DMS53 treated with DMSO at 0.1 percent for 48 hours (cell line): Measurements from ENCODE around the gene SAMD9L.
A peak's percentile ranks its signal among the peaks of the same experiment; 100 is the strongest.

ENCODE experiments used
- DNase-seq: peaks from one replicate; lab custom pipeline; 2025; ENCODE audit not compliant: unreplicated experiment; lab: John Stamatoyannopoulos, UW

The SAMD9L gene

DNA sequence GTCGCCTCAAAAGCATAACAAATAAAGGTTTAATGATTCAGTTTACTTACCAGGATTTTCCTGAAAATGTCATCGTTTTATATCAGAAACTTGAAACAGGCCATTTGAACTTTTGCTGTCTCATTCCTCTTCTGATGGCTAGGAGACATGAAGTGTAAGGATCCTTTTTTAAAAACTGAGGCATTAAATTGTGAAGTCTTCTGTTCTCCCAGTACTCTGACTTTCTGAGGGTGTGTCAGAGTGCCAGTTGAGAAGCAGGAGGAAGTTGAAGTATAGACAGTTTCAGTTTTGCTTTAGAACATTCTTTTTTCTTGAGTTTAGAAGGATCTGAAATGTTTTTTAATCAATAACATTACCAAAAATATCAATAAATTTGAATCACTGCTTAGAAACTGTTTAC, at the start of gene SAMD9L:
SAMD9L (minus strand) TSS at position 242 of the 400 bp plus-strand sequence. CDS start 12,414 bp downstream, outside the sequence.
- peak; percentile 16 for DNase-seq

DNA sequence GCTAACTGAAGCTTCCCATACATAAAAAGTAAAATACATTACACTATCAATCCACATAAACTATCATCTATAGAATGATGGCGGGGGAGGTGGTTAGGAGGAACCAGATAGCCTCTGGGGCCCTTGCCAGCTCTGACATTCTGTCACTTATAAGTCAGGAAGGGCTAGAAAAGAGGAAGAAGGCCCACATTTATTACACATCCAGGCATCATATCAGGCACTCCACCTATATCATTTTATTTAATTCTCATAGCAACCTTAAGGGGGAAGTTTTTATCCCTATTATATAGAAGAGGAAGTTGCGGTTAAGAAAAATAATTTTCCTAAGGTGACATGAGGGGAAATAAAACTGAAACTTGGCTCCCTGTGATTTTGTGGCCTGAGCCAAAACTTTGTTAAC, 48.2 kb upstream of the SAMD9L start:
- no peak for DNase-seq

DNA sequence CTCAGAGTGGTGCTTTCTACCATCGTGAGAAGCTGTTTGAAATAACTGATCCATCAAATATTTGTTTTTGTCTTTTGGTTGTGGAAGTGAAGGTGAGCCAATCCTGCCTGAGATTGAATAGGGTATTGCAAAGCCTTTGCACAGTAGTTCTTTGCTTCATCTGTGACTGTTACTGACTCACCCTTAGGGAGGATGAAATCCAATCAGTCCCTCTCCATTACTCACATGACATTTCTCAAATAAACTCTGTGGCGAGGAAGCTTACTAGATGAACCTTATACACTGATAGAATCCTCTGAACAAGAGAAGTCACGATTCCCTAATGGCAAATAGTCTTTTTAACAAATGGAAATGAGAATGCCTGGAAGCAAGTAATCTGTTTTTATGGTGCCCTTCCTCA, 46.2 kb upstream of the SAMD9L start:
- DNase-seq, result peak; percentile 68

DNA sequence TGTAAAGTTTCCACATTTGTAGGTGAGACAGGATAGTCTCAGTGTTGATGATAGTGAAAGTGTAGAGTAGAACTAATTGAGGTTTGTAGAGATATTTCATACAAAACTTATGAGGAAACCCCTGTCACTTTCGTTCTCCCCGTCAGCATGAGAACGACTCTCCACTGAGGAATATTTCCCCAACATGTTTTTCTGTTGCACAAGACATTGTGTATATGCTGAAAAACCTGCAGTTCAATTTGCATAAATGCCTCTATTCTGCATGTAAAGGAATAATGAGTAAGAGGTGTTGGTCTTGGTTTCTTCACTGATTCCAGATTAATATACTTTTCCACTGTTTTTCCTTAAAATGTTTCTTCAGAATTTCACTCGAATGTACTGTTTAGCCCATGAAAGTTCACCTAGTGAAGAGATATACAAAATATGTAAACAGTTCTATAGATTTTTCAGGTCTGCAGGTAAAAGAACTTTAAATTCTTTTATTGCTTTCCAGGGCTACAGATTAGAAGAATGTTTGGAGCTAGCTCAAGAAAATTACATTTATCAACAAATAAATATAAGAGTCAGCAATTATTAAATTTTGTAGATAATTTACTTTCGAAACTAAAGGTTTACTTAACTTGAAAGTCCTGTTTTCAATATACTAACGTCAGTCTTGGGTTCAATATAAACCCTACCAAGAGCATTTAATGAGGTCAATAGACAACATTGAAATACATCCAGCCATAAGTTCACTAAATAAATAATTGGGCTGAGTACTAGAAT, 40.9 kb upstream of the SAMD9L start:
- no peak for DNase-seq

DNA sequence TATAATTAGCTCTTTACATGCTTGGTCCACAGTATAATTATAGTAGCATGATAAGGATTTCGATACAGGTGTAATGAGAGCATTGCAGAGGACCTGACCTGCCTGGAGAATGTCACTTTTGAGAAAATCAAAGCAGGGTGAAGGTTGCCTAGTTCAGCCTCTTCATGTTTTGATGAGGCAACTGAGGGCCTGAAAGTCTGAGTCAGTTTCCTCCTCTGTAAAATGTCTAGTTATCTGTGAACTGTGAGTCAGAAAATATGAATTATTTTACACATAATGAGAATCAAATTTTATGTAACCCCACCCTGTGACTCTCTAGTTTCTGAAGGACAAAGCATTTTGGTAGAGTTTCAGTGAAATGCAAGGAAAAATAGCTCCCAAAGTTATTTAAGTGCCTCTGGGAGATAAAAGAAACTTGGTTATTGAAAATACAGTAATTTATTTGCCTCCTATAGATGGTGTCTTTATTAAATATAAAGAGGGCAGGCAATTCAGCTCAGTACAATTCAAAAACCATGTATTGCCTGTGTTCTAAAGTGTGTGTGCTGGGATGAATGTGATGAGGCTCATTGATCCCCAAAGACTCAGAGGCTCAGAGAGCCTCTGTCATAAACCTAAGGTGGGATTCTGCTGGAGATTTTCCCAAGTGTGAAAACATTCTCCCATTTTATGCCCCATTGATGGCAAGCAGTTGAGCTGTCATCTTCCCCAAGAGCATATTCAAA, 37.3 kb upstream of the SAMD9L start:
- no peak for DNase-seq

DNA sequence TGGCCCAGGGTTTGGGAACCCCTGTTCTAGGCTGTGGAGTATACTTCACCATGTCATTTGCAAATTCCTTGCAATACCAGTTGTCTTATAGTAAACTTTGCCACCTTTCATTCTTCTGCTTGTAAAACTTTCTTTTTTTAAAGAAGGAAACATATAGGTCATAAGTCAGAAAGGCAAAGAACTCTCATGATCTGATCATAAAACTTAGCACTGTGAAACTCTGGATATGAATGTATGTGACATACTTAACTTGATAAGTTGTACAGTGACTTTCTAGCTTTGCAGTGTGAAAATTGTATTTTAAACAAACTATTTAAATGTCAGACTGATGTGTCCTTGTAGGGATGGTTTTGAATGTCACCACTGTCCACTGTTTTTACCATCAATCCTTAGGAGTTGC, 31.0 kb upstream of the SAMD9L start:
- DNase-seq, result no peak

DNA sequence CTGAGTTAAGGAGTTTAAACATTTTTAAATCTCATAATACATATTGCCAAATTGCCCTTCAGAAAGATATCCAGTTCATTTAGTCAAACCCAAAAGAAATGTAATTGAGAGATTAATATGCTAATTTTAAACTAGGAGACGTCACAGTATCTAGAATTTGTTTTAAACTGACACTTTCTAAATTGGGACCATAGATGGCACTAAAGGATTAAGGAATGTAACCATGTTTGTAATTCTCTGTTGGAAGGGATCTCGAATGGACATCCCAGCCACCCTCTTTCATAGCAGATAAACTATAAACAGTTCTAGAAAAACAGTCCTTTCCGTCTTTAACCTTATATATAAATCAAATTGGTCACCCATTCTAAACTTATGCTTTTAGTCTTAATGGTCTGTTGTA, 30.0 kb upstream of the SAMD9L start:
- DNase-seq, result peak; percentile 69

DNA sequence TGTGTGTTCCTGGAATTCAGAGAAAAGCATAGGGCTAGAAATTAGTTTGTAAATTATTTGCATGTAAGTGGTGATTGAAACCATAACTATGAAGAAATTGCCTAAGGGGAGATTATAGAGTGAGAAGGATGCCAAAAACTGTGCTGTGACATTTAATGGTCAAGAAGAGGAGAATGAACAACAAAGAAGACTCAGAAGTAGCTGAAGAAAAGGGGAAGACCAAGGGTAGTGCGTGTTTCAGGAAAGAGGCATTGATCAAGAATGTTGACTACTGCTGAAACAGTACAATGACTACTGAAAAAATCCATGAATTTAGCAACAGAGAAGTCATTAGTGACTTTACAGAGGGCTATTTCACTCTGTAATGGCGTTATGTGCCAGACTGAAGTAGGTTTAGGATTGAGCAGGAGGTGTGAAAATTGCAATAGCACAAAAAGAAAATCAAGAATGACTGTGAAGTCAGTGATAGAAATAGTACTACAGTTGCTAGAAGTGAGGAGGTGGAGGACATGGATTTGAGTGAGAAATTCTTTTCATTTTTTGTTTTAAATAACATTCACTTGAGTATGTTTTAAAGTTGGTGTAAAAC, 28.9 kb upstream of the SAMD9L start:
- DNase-seq, result no peak

DNA sequence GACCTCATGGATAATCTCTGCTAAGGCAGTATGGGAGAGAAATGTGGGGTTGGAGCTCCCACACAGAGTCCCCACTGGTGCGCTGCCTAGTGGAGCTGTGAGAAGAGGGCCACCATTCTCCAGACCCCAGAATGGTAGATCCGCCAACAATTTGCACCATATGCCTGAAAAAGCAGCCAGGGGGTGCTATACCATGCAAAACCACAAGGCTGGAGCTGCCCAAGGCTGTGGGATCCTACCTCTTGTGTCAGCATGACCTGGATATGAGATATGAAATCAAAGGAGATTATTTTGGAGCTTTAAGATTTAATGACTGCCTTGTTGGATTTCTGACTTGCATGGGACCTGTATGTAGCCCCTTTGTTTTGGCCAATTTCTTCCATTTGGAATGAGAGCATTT, 27.0 kb upstream of the SAMD9L start:
- no peak for DNase-seq

DNA sequence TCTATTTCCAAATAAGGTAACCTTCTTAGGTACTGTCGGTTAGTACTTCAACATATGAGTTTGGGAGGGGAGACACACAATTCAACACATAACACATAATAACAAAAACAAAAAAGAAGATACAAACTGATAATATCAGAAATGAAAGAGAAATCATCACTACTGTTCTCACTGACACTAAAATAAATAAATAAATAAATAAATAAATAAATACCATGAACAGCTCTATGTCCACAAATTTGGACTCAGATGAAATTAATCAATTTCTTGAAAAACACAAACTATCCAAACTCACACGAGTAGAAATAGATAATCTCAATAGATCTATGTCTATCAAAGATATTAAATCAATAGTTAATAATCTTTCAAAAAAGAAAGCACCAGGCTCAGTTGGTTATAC, 24.5 kb upstream of the SAMD9L start:
- no peak for DNase-seq

DNA sequence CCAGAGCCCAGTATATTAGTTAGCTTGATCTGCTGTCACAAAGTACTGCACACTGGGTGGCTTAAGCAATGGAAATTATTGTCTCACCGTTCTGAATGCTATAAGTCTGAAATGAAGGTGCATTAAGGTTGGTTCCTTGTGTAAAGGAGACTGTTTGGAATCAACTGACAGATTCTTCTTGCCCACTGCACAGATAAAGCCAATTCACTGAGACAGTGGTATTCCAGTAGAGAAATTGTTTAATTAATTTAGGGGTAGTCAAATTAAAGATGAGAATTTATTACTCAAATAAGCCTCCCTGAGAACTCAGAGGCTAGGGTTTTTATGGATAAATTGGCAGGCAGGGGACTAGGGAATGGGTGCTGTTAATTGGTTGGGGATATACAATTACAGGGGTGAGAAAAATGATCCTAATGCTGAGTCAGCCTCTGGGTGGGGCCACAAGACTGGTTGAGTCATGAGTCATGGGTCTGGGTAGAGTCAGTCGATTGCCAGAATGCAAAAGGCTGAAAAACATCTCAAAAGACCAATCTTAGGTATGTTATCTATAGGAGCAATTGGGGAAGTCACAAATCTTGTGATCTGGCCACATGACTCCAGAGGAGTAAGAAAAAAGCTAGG, 23.5 kb upstream of the SAMD9L start:
- no peak for DNase-seq

DNA sequence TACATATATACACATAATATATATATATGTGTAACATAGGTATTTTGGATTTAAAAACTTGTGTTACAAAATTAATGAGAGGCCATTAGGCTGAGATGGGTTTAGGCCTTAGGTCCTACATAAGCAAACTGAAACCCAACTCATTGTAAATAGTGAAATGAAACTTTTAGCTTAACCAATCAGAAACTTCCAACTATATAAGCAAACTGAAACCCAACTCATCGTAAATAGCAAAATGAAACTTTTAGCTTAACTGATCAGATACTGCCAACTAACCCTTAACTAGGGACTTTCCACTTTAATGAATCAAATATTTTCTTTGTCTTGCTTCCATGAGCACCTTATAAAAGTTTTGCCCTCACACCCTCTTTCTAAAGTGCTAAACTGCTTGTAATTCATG, 17.3 kb upstream of the SAMD9L start:
- DNase-seq, result no peak

DNA sequence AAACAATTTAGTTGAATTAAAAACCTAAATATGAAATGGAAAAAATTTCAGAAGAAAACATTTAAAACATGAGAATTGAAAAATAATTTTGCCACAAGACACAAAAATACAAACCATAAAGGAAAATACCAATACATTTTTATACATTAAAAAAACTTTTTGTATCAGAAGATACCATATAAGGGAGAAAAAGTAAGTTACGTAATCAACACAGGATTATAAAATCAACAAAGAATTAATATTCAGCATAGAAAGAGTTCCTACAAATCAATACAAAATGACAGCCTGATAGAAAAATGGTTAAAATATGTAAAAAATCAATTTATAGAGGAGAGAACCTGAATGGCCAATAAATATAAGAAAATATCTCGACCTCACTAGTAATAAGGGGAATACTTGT, 16.6 kb upstream of the SAMD9L start:
- no peak for DNase-seq

DNA sequence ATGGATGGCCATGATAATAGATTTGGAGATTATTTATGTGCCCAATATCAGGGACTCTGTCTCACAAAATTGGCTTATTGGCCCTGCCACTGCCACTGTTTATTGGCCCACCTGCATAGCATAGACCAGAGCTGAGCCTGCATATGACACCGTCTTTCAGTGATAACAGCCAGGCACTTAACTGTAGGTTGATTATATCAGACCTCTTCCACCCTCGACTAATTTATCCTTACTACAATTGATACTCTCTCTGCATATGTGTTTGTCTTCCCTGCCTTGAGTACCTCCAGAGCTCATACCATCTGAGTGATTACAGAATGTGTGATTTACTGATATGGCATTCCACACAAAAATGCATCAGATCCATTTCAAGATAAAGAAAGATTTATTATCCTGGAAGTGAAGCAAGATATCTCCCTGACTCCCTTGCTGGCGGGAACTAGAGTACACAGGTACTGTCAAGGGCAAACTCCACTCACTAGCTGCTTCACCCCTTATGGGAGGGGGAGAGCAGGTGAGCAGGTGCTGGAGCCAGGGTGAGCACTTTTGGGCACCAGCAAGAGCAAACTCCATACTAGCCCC, 13.1 kb upstream of the SAMD9L start:
- no peak for DNase-seq

DNA sequence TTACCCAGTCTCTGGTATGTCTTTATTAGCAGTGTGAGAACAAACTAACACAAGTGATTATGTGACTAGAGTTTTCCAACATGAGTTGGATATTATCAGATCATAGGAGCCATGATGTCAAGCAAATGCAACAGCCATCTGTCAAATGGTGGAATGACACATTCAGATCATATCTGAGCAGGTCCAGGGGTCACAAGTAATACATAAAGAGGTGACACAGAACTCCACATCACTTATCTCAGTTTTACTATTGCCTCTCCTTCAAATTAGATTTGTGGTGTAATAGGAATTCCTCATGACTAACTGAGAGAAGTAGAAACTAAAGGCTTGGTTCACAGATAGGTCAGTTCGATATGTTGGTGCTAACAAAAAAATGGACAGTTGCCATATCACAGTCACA, 12.2 kb upstream of the SAMD9L start:
- no peak for DNase-seq

DNA sequence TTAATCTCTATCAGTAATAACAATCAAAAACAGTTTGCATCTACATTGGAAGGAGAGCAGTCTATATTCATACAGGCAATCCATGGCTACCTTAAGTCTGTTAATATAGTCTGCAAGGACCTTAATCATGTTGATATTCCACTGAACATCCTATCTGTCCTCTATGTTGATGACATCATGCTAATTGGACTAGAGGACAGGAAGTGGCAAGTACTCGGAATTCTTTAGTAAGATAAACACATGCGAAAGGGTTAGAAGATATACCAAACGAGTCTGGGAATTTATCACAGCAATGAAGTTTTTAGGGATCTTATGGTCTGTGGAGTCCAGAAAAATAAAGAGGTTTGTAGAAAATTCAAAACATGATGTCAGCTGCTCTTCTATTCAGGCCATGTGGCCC, 11.3 kb upstream of the SAMD9L start:
- no peak for DNase-seq

DNA sequence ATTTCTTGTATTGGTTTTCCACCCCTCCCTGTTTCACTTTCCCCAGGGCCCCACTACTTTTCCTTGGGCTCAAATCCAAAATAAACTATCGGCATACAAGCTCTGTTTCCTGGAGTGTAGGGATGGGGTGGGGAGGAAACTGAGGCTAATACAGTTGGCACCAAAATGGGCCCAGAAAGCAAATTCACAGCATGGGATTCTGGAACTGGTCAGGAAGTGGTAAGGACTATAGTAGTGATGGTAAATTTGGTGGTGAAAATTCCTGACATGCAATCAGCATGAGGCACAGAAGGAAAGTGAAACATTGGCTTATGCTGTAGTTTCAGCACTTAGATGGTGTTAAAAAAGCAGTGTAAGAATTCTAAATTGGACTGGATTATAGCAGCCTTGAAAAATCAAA, 8.7 kb upstream of the SAMD9L start:
- no peak for DNase-seq

DNA sequence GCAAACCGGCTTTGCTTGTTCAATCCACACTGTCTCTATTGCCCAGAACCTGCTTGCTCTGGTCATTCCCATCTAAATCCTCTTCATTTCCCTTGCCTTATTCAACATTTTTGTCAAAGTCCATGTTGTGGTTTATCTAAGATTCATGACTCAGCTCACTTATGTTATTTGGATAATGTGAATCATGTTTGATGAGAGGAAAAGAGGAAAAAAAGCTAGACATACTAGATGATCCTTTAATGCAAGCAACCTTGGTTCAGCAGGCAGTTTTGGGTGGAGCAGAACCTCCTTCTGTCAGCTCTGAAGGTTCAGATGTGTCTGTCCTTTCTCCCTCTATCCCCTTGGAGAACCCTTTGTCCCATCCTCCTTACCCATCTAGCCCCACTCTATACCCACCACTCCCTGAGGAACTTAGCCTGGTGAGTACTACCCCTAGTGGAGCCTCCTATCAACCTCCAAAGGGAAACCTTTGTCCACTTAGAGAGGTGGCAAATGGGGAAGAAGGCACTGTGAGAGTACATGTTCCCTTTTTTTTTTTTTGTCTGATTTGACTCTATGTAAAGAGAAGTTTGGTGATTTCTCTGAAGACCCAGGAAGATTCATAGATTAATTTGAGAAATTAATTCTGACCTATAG, 2.1 kb upstream of the SAMD9L start:
- peak; percentile 96 for DNase-seq

DNA sequence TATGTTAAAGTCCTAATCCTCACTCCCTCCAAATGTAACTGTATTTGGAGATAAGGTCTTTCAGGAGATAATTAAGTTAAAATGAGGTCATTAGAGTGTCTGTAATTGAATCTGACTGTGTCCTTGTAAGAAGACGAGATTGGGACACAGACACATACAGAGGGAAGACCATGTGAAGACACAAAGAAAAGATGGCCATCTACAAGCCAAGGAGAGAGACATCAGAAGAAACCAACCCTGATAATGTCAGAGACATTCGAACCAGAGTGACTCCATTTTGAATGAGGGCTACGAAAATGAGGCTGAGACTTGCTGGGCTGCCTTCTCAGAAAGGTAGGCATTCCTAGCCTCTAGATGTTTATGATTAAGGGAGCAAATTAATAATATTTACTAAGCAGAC, 542 bp upstream of the SAMD9L start:
- no peak for DNase-seq

DNA sequence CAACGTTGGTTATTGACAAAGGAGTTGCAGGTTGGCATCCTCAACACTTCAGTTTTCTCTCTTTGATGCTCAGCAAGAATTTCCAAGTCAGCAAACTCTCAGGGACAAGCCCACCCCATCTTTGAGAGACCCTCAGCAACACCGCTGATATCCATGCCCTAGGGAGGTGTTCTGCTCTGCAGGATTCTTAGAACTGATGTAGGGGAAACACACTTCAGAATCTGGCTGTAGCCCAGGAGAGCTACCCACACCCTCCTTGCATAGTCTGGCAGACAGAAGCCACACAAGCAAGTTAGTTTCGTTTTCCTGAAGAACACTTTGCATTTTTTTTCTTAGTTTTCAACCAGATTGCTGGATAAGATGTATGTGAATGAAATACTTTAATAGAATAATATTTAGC, 822 bp downstream of the SAMD9L start:
- peak; percentile 36 for DNase-seq
